Neural progenitor cell (in vitro differentiated cells): ENCODE data around the gene EOMES.
A peak's percentile ranks its signal among the peaks of the same experiment; 100 is the strongest.

Experiments
- CTCF ChIP-seq: fragments of 200-600 bp; sonication (generic); IDR thresholded peaks from 2 replicates; pipeline ENCODE4 v1.5.1; 2017; ENCODE audit warnings: antibody characterized with exemption, mild to moderate bottlenecking
- EZH2 ChIP-seq: fragments of 200-600 bp; sonication (generic); IDR thresholded peaks from 2 replicates; pipeline ENCODE4 v1.6.1; 2017; ENCODE audit warnings: antibody characterized with exemption, mild to moderate bottlenecking, moderate library complexity

DNA sequence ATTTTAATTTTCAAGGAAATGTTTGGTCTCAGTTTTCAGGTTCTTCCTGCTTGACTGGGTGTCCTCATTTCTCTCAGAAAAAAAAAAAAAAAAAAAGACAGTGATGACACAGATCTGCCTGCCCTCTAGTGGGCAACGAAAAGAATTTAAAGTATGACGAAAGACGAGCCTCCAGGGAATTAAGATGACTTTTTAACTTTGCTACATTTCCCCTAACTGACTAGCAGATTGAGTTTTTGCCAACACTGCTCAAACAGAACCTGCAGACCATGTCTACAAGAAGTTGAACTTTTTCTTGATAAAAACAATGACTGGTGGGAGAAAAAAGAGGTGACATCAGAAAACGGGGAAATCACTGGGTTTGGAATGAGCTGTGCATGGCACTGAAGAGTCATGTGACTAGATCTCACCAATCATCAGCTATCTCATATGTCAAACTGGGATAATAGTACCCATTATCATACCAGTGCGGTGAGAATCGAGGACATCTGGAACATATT, 40.8 kb downstream of the EOMES start:
- TF ChIP-seq CTCF (peak; percentile 78), EZH2 (no peak)
